HG03095 (cell line): ENCODE results near the gene C6orf47.

Experiments used
- ATAC-seq: cut with Tn5 transposase; IDR thresholded peaks from one replicate; pipeline ENCODE4 v1.9.1; 2021; ENCODE audit warnings: moderate library complexity; ENCODE audit not compliant: unreplicated experiment

The C6orf47 gene

GRCh38 chr6:31661262-31662123 is 915 bp upstream of the C6orf47 start:
- no peak for ATAC-seq

DNA sequence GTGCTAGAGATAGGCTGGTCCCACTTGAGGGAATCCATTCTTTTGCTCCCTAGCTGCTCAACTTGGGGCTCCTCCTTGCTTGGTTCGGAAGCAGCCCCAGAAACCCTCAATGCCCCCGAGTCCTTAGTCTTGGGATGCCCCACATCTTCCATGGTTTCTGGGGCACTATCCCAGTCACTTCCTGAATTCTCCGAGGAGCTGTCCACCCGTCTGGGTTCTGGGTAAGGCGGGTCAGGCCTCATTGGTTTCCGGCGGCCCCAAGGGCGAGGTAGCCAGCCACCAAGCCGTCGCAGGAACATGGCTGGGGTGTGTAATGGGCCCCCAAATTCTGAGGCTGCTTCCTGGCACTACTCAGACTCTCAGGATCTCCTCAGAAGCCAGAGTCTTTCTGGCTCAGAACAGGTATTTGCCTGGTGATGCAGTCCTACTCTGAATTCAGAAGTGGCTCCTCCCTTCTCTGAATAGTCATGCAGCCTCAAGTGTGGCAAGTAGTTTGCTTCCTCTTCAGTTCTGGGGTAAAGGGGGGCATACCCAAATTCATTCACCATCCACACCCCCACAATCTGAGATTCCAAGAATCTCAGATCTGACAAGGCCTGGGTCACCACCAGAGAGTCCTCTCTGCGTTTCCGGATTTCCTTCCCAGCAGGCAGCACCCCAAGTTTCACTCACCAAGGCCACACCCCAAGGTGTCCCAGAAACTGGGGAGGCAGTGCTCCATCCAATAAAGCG is 763 bp downstream of the C6orf47 start:
- ATAC-seq: no peak

DNA sequence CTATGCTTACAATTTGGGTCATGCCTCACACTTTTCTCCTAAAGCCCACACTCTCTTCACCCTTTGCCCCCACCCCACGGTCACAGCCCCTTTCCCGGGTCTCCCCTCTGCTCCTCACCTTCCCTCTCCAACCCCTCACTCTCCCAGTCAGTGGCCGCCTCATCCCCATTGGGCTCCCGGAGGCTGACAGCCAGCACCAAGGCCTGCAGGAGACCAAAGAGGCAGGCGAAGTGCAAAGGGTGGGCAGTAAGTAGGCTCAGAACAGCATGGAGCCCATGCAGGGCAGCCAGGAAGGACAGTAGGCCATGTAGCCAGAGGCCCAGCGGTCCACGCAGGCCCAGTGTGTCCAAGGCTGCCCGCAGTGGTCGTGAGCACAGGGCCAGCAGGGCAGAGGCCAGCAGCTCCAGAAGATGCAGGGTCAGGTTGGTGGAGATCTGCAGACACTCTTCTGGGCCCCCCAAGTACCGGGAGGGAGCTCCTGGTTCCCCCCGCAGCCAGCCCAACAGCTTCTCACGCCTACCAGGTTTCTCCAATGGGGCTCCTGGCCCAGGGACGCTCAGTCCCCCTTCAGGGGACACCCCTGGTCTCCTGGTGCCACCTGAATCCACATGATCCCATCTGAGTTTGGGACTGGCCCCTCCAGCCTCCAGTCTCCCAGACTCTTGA is 1.5 kb downstream of the C6orf47 start:
- ATAC-seq: no peak

DNA sequence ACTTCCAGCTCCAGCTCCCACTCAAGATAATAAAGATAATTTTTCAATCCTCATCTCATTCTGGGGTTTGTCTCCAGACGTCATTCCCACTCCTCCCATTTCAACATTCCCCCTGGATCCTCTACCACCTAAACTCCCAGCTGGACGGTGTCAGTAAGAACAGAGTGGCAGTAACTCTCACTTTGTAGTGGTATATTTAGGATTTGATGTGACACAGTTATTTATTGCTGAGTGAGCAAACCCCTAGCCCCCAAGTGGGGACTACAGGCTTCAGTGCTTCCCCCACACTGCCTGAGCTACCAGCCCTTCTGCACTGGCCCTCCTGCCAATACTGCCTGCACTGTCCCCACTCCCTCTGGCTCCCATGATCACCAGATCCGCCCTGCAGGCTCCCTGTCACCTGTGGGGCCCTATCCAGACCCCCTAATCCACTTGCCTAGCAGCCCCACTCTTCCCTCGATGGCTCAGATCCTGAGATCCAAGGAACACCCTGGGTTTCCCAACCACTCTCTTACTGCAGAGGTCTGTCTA is 2.4 kb downstream of the C6orf47 start:
- no peak for ATAC-seq

DNA sequence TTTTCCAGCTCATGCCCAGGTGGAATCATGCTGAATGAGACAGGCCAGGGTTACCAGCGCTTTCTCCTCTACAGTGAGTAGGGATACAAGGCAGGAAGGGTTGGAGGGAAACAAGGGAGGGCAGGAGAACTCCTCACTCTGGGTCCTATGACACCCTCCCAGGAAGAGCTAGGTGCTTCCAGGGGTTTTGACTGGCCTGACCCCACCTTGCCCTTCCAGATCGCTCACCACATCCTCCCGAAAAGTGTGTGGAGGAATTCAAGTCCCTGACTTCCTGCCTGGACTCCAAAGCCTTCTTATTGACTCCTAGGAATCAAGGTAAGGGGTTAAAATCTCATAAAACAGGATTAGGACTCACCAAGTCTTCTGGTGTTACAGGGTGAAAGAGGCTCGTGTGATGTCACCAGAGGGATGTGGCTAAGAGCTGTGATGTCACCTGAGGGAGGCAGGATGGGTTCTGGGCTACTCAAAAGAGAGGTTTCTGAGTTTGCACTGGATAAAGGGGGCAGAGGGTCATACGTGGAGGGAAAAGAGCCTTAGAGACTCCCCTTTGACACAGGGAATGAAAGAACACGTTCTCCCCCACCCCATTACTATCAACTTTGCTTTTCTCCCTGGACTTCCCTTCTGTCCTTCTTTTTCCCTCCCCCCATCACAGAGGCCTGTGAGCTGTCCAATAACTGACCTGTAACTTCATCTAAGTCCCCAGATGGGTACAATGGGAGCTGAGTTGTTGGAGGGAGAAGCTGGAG is 3.0 kb downstream of the C6orf47 start:
- ATAC-seq: no peak

DNA sequence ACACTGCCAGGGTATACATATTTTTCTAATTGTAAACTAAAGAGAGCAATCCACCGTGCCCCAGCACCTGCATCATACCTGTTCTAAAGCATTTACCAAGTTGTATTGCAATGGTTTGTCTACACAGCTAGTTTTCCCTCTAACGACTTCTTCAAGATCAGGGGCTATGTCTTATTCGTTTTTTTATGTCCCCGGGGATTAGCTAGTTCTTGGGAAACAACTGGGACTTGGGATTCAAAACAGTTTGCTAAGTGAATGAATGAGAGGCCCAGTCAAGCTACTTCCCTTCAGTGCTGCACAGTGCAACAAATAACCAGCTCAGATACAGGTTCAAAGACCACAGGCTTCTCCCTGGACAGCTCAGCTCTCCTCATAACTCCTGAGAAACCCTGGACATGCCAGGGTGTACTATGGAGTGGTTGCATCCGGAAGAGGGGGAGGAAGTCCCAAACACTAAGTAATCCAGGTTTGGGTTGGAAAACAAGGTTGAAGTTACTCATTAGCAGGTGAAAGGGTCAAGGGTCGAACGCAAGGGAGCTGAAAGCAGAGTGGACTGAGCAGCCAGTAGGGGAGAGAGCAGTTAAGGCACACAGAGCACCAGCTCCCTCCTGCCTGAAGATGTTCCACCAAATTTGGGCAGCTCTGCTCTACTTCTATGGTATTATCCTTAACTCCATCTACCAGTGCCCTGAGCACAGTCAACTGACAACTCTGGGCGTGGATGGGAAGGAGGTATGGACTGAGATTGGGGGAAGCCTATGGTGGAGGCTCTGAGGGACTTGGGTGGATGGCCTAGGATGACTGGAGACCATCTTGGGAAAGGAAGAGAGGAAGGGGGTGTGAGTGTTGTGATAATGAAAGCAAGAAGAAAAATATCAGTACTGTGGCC is 5.0 kb downstream of the C6orf47 start, which contains the start of gene APOM:
TSS of gene APOM (plus strand) at position 546 of the 889 bp plus-strand sequence. CDS start at position 619, 73 bp downstream.
- ATAC-seq: no peak

- no peak for ATAC-seq
These were observed 5.8 kb downstream of the C6orf47 start for GRCh38 chr6:31654574-31655348.

DNA sequence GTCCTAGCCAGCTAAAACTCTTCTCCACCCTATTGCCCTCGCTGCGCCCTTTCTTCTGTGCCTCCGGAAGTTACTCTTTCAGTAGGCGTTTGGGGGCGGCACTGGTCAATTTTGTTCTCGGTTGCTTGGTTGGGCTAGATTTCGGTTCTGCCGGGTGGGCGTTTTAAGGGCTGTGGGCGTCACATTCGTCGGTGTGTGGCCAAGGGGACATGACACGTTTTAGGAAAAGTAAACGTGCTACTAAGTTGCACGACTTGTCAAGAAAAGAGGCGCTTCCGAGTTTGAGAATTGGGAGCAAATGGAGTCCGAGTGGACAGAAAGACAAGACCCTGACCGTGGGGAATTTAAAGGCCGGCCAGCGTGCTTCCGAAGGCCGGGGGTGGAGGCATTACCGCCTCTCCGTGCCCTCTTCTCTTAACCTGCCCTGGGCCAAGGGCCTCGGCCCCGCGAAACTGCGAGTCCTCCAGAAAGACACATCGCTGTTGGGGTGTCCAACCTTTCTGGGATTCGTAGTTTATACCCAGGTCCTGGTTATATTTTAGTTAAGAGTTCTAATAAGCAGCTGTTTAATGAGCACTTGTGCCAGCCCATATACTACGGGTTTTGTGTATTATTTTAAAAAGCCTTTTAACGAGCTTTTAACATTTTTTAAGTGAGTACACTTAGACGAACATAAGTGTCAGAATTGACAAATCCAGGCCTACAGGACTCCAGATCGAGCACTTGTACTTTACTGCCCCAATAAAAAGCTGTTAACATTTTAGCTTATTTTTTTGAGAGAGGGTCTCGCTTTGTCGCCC is 7.5 kb downstream of the C6orf47 start:
- peak; percentile 47 for ATAC-seq

- peak; percentile 21 for ATAC-seq
These were observed 8.9 kb downstream of the C6orf47 start for GRCh38 chr6:31651602-31652191.

- no peak for ATAC-seq
These were observed 15.3 kb downstream of the C6orf47 start for GRCh38 chr6:31645325-31645724.

- ATAC-seq: no peak
These were observed 16.6 kb downstream of the C6orf47 start for GRCh38 chr6:31643818-31644454.

- ATAC-seq: no peak
These were observed 17.6 kb downstream of the C6orf47 start for GRCh38 chr6:31642798-31643570.

GRCh38 chr6:31641370-31641769 is 19.2 kb downstream of the C6orf47 start:
- ATAC-seq: no peak

GRCh38 chr6:31640612-31641011 is 20.0 kb downstream of the C6orf47 start:
- ATAC-seq: no peak

DNA sequence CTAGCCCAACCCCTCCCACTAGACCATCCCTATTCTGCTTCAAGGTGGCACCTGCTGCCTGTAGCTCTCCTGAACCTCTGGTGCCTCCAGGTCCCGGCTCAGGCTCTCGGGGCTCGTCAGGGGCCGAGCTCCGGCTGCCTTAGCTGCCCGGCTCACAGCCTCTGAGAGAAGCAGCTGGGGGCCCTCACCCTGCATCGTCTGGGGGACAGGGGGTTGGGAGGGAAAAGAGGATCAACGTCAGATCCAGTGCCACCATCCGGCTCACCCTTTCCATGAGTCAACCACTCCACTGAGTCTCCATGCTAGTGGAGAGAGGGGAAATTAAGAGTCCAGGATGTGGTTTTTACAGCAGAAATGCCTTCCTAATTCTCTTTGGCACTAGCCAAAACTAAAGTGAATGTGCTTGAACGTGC is 21.1 kb downstream of the C6orf47 start:
- no peak for ATAC-seq

- no peak for ATAC-seq
These were observed 21.5 kb downstream of the C6orf47 start for GRCh38 chr6:31639043-31639442.
